ENCODE data around the gene COL10A1. TPM values are rescaled to one million over a fixed set of nuclear protein-coding genes. Genes with fewer than 3 reads are reported as not detected.

The COL10A1 gene
- 0.09 TPM for total RNA-seq

DNA sequence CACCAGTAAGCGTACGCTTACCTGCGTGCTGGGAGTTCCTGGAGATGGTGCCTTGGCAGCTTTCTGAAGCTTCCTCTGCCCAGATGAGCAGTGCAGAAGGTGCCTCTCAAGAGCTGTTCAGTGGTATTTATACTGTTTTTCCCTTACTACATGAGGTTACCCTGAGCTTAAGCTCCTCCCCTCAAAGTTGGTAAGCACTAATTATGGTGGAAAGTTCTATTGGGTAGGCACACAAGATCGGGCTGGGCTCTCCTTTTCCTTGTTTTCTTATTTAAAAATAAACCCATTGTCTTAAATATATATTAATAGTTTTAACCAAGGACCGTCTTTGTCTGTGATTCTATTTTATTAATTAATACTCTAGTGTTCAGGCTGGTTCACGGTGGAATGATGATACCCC, at the start of gene COL10A1:
Gene COL10A1, minus strand, starts transcription at position 101 of the 400 bp plus-strand sequence. CDS start 640 bp downstream, outside the sequence.
- ATAC-seq (no peak), DNase-seq (ENCODE audit: low spot score) (no peak)
- intact Hi-C loops (cut with DNase I) = no loop called here

- ATAC-seq = no peak
- no peak for DNase-seq (ENCODE audit: low spot score)
- intact Hi-C loops (cut with DNase I) = no loop called here
Measured at GRCh38 chr6:116175344-116175743, 49.4 kb upstream of the COL10A1 start.

DNA sequence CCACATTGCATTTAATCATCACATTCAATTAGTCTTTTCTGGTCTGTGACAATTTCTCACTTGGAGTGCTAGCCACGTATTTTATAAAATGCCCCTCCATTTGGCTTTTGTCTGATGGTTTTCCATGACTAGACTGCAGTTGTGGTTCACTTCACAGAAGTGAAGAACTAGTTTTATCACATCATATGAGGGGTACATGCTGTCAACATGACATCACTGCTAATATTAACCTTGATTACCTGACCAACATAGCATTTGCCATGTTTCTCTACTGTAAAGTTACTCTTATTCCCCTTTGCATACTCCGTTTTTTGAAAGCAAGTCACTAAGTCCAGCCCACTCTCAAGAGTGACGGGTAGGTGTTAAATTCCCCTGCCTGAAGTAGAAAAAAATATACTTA, 48.0 kb upstream of the COL10A1 start:
- ATAC-seq (no peak), DNase-seq (ENCODE audit: low spot score) (no peak)
- intact Hi-C loops (cut with DNase I) = no loop called here

- ATAC-seq = no peak
- intact Hi-C loops (cut with DNase I) = no loop called here
- DNase-seq (ENCODE audit: low spot score) = no peak
Measured at GRCh38 chr6:116170358-116171057, 44.6 kb upstream of the COL10A1 start.

DNA sequence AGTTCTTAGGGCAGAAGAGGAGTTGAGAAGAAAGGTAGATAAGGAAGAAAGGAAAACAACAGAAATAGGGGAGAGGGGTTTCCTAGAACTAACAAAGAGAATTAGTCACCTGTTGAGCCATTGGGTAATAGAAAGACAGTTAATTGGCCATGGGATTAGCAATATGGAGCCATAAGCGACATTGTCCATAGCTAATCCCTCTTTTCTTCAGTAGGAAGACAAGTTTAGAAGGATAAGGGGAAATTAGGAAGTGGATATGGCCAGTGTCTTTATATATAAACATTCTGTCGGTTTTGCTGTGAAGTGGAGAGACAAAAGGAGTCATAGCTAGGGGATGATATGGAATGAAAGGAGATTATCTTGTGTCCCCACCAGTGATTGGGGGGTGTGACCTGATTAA, 43.9 kb upstream of the COL10A1 start:
- ATAC-seq (no peak), DNase-seq (ENCODE audit: low spot score) (no peak)
- intact Hi-C loops (cut with DNase I) = no loop called here

DNA sequence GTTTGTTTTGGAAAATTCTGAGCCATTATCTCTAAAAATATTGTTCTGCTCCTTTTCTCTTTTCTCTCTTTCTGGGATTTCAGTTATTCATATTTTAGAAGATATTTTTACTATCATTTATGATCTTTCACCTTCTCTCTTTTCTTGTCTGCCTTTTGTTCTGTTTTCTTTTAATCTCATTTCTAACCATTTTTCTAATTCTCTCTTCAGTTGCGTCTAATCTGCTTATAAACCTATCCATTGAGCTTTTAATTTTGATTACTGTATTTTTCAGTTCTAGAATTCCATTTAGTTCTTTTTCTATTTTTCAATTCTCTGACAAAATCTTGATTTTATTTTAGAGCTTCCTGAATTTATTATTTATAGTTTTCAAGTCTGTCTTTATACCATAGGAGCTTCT, 42.2 kb upstream of the COL10A1 start:
- no peak for ATAC-seq
- intact Hi-C loops (cut with DNase I) = no loop called here
- DNase-seq (ENCODE audit: low spot score) = no peak

DNA sequence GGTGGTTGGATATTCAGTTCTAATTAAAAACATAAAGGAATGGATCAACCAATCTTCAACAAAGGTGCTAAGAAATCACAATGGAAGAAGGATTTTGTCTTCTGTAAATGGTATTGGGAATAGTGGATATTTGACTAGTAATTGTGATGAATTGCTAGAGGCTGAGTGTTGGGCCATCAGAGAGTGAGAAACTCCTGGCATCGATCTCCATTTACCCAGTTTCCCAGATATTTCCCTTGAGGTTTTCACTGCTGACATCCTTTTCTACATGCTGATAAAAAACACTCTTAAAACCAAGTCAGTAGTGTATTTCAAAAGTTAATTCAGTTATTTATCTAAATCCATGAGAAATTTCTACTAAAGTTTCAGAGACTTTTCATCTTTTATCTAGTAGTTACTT, 40.4 kb upstream of the COL10A1 start:
- no peak for DNase-seq (ENCODE audit: low spot score)
- no peak for ATAC-seq
- intact Hi-C loops (cut with DNase I) = no loop called here

GRCh38 chr6:116165596-116165995, 39.7 kb upstream of the COL10A1 start:
- ATAC-seq (no peak), DNase-seq (ENCODE audit: low spot score) (no peak)
- intact Hi-C loops (cut with DNase I) = no loop called here

DNA sequence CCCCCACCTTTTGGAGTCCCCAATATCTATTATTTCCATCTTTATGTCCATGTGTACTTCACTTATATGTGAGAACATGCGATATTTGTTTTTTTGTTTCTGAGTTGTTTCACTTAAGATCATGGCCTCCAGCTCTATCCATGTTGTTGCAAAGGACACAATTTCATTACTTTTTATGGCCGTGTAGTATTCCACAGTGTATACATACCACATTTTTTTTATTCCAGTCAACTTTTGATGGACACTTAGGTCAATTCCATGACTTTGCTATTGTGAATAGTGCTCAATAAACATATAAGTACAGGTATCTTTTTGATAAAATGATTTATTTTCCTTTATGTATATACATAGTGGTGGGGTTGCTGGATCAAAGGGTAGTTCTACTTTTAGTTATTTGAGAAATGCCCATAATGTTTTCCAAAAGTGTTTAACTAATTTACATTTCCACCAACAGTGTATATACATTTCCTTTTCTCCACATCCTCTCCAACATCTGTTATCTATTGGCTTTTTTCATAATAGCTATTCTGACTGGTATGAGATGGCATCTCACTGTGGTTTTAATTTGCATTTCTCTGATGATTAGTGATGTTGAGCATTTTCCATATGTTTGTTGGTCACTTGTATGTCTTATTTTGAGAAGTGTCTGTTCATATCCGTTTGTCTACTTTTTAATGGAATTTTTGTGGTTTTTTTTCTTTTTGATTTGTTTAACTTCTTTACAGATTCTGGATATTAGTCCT, 34.0 kb upstream of the COL10A1 start:
- intact Hi-C loops (cut with DNase I) = no loop called here
- ATAC-seq = no peak

GRCh38 chr6:116158641-116159040, 32.7 kb upstream of the COL10A1 start:
- intact Hi-C loops (cut with DNase I) = no loop called here

More for the DNA sequence above, 34.0 kb upstream of the COL10A1 start:
- no peak for DNase-seq (ENCODE audit: low spot score)

DNA sequence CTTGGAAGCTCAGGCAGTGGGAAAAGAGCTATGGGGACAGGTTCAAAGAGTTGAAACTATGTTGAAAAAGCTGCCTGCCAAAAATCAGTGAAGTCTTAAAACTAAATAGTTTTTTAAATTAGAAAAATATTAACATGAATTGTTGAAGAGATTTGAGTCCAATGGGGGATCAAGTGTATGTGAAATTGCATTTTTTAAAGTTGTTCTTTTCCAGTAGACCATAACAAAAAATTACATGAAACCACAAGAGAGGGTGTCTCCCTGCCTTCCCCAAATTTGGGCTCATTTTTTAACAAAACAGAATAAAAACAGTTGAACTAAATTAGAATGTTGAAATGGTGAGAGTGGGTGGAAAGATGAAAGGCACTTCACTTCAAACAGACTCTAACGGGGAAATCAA, 31.5 kb upstream of the COL10A1 start:
- DNase-seq (ENCODE audit: low spot score) (no peak), ATAC-seq (no peak)
- intact Hi-C loops (cut with DNase I) = no loop called here

More at GRCh38 chr6:116158641-116159040, 32.7 kb upstream of the COL10A1 start:
- DNase-seq (ENCODE audit: low spot score) = no peak
- no peak for ATAC-seq

DNA sequence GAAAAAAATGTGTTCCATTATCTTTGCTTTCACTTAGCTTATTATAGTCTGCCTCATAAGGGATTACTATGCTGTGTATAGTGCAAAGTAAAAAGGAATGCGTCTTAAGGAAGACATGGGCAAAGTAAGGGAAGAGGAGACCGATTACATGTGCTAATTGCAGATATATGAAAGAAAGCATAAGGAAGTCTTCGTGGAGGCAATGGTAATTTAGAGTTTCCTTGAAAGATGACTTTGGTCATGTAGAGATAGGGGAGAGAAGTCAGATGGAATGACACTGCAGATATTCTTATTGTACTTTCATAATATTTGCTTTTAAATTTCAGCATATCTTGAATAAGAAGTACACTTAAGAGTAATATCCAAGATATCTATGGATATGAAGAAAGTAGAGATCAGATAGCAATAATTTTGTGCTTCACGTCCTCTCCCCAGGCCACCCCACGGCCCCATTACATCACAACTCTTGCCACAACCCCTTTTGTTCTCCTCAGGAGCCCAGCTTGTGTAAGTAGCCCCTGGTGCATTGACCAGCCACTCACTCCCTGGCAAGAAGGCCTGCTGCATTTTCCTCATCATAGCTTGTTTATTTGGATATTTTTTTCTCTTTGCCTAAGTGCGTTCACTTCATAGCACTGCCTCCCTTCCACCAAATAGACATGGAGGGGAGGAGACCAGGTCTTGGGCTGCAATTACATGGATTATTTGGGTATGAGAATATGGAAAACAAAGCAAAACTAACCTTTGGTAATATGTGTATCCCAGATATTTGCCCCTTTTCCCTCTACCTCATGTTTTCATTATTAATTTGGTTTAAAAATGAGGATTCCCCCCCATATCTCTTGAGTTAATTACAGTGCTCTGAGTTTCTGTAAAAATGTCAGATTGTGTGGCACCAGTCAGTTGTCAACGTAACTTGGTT, 30.7 kb upstream of the COL10A1 start:
- ATAC-seq = no peak
- DNase-seq (ENCODE audit: low spot score) = no peak
- intact Hi-C loops (cut with DNase I) = no loop called here

- ATAC-seq (no peak), DNase-seq (ENCODE audit: low spot score) (no peak)
- intact Hi-C loops (cut with DNase I) = no loop called here
Measured at GRCh38 chr6:116154887-116155286, 29.0 kb upstream of the COL10A1 start.

DNA sequence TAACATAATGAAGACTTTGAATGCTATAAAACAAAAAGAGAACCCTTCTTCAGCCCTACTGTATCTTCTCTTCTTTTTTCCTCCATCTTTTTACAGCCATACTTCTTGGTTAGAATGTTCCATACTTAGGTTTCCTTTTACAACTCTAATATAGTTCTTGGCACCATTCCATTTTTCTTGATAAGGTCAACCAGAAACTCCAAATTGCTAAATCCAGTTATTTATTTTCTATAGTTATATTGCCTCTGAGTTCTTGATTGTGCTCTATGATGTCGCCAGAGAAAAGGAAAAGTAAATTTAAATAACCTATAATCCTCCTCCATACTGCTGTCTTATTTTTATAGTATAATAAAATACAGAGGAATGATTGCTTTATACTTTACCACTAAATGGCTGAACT, 26.7 kb upstream of the COL10A1 start:
- DNase-seq (ENCODE audit: low spot score) (no peak), ATAC-seq (no peak)
- intact Hi-C loops (cut with DNase I) = no loop called here

- ATAC-seq (no peak), DNase-seq (ENCODE audit: low spot score) (no peak)
Measured at GRCh38 chr6:116145803-116146675, 20.1 kb upstream of the COL10A1 start.

DNA sequence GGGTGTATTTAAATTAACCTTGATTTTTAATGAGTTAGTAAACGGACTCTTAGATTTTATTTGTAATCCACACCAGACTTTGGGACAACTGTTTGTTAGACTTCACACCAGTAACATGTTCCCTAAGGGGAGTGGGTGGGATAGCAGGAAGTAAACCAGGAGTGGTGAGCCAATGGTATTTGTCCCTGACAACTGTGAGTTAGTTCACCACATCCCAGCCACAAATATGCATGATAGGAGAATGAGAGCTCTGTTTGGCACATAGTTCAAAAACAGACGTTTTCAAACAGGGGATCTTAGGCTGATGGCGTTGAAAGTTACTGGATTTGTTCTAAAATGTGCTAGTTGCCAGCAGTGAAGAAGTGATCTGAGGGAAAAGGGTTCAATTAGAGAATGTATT, 18.7 kb upstream of the COL10A1 start:
- DNase-seq (ENCODE audit: low spot score) (no peak), ATAC-seq (peak; percentile 53)
- intact Hi-C loops (cut with DNase I) = loop anchor here (10.0 kb wide), 1 partner anchor 880 kb away; no protein-coding TSS in a partner anchor

More at GRCh38 chr6:116145803-116146675, 20.1 kb upstream of the COL10A1 start:
- intact Hi-C loops (cut with DNase I) = loop anchor here (10.0 kb wide), 1 partner anchor 879 kb away; no protein-coding TSS in a partner anchor

- intact Hi-C loops (cut with DNase I) = loop anchor here (10.0 kb wide), 1 partner anchor 885 kb away; no protein-coding TSS in a partner anchor
- DNase-seq (ENCODE audit: low spot score) = no peak
- ATAC-seq = no peak
Measured at GRCh38 chr6:116139917-116140316, 14.0 kb upstream of the COL10A1 start.

DNA sequence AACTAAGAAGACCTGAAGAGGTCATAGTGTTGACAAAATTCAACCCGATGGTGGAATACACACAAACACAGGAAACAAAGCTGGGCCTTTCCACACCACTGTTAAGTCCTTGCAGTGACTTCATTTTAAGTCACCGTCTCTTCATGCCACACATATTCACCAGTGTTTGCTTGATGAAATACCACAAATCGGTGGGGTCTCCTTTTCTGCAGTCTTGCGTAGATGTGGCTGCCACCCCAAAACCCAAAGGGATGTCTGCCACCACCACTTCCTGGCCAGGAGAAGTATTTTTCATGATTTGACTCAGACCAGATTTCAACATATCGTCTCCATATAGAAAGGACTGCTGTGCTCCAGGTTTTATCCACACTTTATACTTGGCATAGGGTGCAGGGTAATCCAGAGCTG, 11.0 kb upstream of the COL10A1 start:
- DNase-seq (ENCODE audit: low spot score) (no peak), ATAC-seq (no peak)
- intact Hi-C loops (cut with DNase I) = no loop called here

Data from sciatic nerve (tissue), 2 donors.